Activated T-helper 17 cell treated with anti-CD3 and anti-CD28 coated beads, Interleukin-2, amount 50 U/mL, for 72 hours (primary cell): ENCODE measurements around the gene ACMSD. TPM values are rescaled to one million over a fixed set of nuclear protein-coding genes. Genes with fewer than 3 reads are reported as not detected.
"Not testable (repeated sequence)": the region's sequence is repeated elsewhere in the genome, so short reads cannot be mapped to it uniquely, and the experiment has no call there.

ENCODE experiments used
- ATAC-seq: fragments of 150-1000 bp; cut with Tn5 transposase; replicated peaks from 2 replicates; pipeline ENCODE4 v1.10.0; 2021; ENCODE audit warnings: mild to moderate bottlenecking, moderate library complexity
- H3K27ac Mint-ChIP-seq: one replicate; pipeline ENCODE4 v1.8.0; 2022; ENCODE audit warnings: mixed read lengths
- H3K27me3 Mint-ChIP-seq: one replicate; pipeline ENCODE4 v1.8.0; 2022; ENCODE audit warnings: mixed read lengths
- H3K36me3 Mint-ChIP-seq: one replicate; pipeline ENCODE4 v1.8.0; 2022; ENCODE audit warnings: low read depth, mild to moderate bottlenecking, mixed read lengths
- H3K4me1 Mint-ChIP-seq: one replicate; pipeline ENCODE4 v1.8.0; 2022; ENCODE audit warnings: mixed read lengths
- H3K4me3 Mint-ChIP-seq: one replicate; pipeline ENCODE4 v1.8.0; 2022; ENCODE audit warnings: mild to moderate bottlenecking, mixed read lengths
- H3K9me3 Mint-ChIP-seq: one replicate; pipeline ENCODE4 v1.8.0; 2022; ENCODE audit warnings: mixed read lengths
- total RNA-seq, 2 donors: library from RNA; stranded (reverse); gene quantifications; one replicate each; pipeline ENCODE4 v1.2.3, GENCODE V29; 2022

Gene ACMSD
- total RNA-seq, 2 donors from 2014 or later = not detected

- no peaks in the 10 kb centered on the region for H3K27me3 Mint-ChIP-seq
- no peaks in the 10 kb centered on the region for H3K36me3 Mint-ChIP-seq
- H3K27ac Mint-ChIP-seq = no peak overlapping the region
- H3K9me3 Mint-ChIP-seq = no peaks in the 10 kb centered on the region
- ATAC-seq = no peak
- H3K4me1 Mint-ChIP-seq = no peaks in the 10 kb centered on the region
- no peak overlapping the region for H3K4me3 Mint-ChIP-seq
These were observed 26.8 kb downstream of the ACMSD start for GRCh38 chr2:134865067-134865787.

- no peak overlapping the region for H3K4me3 Mint-ChIP-seq
- no peaks in the 10 kb centered on the region for H3K4me1 Mint-ChIP-seq
- H3K36me3 Mint-ChIP-seq = no peaks in the 10 kb centered on the region
- no peak overlapping the region for H3K27ac Mint-ChIP-seq
- no peak for ATAC-seq
- no peaks in the 10 kb centered on the region for H3K27me3 Mint-ChIP-seq
- no peaks in the 10 kb centered on the region for H3K9me3 Mint-ChIP-seq
These were observed 28.2 kb downstream of the ACMSD start for GRCh38 chr2:134866498-134867099.

GRCh38 chr2:134869946-134870736 is 31.7 kb downstream of the ACMSD start:
- H3K4me3 Mint-ChIP-seq = no peak overlapping the region

GRCh38 chr2:134873152-134873551 is 34.7 kb downstream of the ACMSD start:
- Mint-ChIP-seq H3K4me1 (no peaks in the 10 kb centered on the region), H3K9me3 (no peaks in the 10 kb centered on the region), H3K36me3 (no peaks in the 10 kb centered on the region), H3K27me3 (no peaks in the 10 kb centered on the region), H3K4me3 (no peak overlapping the region), H3K27ac (no peak overlapping the region)
- ATAC-seq = no peak

More at GRCh38 chr2:134869946-134870736, 31.7 kb downstream of the ACMSD start:
- no peak for ATAC-seq
- Mint-ChIP-seq H3K9me3 (no peaks in the 10 kb centered on the region), H3K27me3 (no peaks in the 10 kb centered on the region), H3K36me3 (no peaks in the 10 kb centered on the region), H3K4me1 (no peaks in the 10 kb centered on the region), H3K27ac (no peak overlapping the region)

- Mint-ChIP-seq H3K27ac (no peak overlapping the region), H3K4me1 (no peaks in the 10 kb centered on the region), H3K9me3 (peaks cover 4% of the 10 kb centered on the region), H3K36me3 (no peaks in the 10 kb centered on the region), H3K27me3 (no peaks in the 10 kb centered on the region), H3K4me3 (no peak overlapping the region)
- ATAC-seq = no peak
These were observed 36.9 kb downstream of the ACMSD start for GRCh38 chr2:134875309-134875708.

GRCh38 chr2:134882773-134883172 is 44.4 kb downstream of the ACMSD start:
- no peak overlapping the region for H3K4me3 Mint-ChIP-seq
- no peak for ATAC-seq
- H3K36me3 Mint-ChIP-seq = no peaks in the 10 kb centered on the region
- H3K9me3 Mint-ChIP-seq = peaks cover 4% of the 10 kb centered on the region
- H3K4me1 Mint-ChIP-seq = no peaks in the 10 kb centered on the region
- H3K27me3 Mint-ChIP-seq = no peaks in the 10 kb centered on the region
- H3K27ac Mint-ChIP-seq = no peak overlapping the region

GRCh38 chr2:134883552-134884293 is 45.3 kb downstream of the ACMSD start:
- no peak overlapping the region for H3K4me3 Mint-ChIP-seq
- H3K4me1 Mint-ChIP-seq = no peaks in the 10 kb centered on the region
- H3K27me3 Mint-ChIP-seq = no peaks in the 10 kb centered on the region
- H3K27ac Mint-ChIP-seq = no peak overlapping the region
- H3K36me3 Mint-ChIP-seq = no peaks in the 10 kb centered on the region
- peaks cover 4% of the 10 kb centered on the region for H3K9me3 Mint-ChIP-seq
- no peak for ATAC-seq

GRCh38 chr2:134884435-134884834 is 46.0 kb downstream of the ACMSD start:
- Mint-ChIP-seq H3K4me1 (no peaks in the 10 kb centered on the region), H3K27ac (no peak overlapping the region), H3K36me3 (no peaks in the 10 kb centered on the region), H3K9me3 (peaks cover 3% of the 10 kb centered on the region), H3K4me3 (no peak overlapping the region), H3K27me3 (no peaks in the 10 kb centered on the region)
- no peak for ATAC-seq

- Mint-ChIP-seq H3K4me1 (no peaks in the 10 kb centered on the region), H3K27me3 (peaks cover 3% of the 10 kb centered on the region), H3K9me3 (no peaks in the 10 kb centered on the region), H3K36me3 (no peaks in the 10 kb centered on the region), H3K27ac (no peak overlapping the region), H3K4me3 (no peak overlapping the region)
- no peak for ATAC-seq
These were observed 54.0 kb downstream of the ACMSD start for GRCh38 chr2:134892282-134893035.

GRCh38 chr2:134897932-134898331 is 59.5 kb downstream of the ACMSD start:
- ATAC-seq = no peak
- no peak overlapping the region for H3K4me3 Mint-ChIP-seq
- no peaks in the 10 kb centered on the region for H3K36me3 Mint-ChIP-seq
- H3K27me3 Mint-ChIP-seq = peaks cover 3% of the 10 kb centered on the region
- no peak overlapping the region for H3K27ac Mint-ChIP-seq
- H3K9me3 Mint-ChIP-seq = no peaks in the 10 kb centered on the region
- no peaks in the 10 kb centered on the region for H3K4me1 Mint-ChIP-seq

GRCh38 chr2:134899204-134899603 is 60.8 kb downstream of the ACMSD start:
- no peak overlapping the region for H3K27ac Mint-ChIP-seq
- no peaks in the 10 kb centered on the region for H3K9me3 Mint-ChIP-seq
- H3K4me3 Mint-ChIP-seq = no peak overlapping the region
- H3K4me1 Mint-ChIP-seq = no peaks in the 10 kb centered on the region
- no peak for ATAC-seq
- H3K36me3 Mint-ChIP-seq = no peaks in the 10 kb centered on the region
- H3K27me3 Mint-ChIP-seq = peaks cover 8% of the 10 kb centered on the region

GRCh38 chr2:134900151-134900550 is 61.7 kb downstream of the ACMSD start:
- H3K4me3 Mint-ChIP-seq = no peak overlapping the region
- H3K36me3 Mint-ChIP-seq = no peaks in the 10 kb centered on the region
- H3K9me3 Mint-ChIP-seq = no peaks in the 10 kb centered on the region
- H3K4me1 Mint-ChIP-seq = no peaks in the 10 kb centered on the region
- peaks cover 5% of the 10 kb centered on the region for H3K27me3 Mint-ChIP-seq
- no peak for ATAC-seq
- no peak overlapping the region for H3K27ac Mint-ChIP-seq

GRCh38 chr2:134903701-134904100 is 65.3 kb downstream of the ACMSD start:
- not testable (repeated sequence) for ATAC-seq, H3K9me3 Mint-ChIP-seq, H3K4me1 Mint-ChIP-seq, H3K27ac Mint-ChIP-seq, H3K27me3 Mint-ChIP-seq, H3K4me3 Mint-ChIP-seq, H3K36me3 Mint-ChIP-seq

GRCh38 chr2:134905168-134905567 is 66.8 kb downstream of the ACMSD start:
- H3K4me3 Mint-ChIP-seq = no peak overlapping the region

More at GRCh38 chr2:134905168-134905567, 66.8 kb downstream of the ACMSD start:
- Mint-ChIP-seq H3K9me3 (peaks cover 4% of the 10 kb centered on the region), H3K27me3 (peaks cover 8% of the 10 kb centered on the region), H3K27ac (no peak overlapping the region), H3K36me3 (no peaks in the 10 kb centered on the region), H3K4me1 (no peaks in the 10 kb centered on the region)
- ATAC-seq = no peak
